HCT116 (cell line): Measurements from ENCODE around the gene PDIK1L. TPM values are rescaled to one million over a fixed set of nuclear protein-coding genes. Genes with fewer than 3 reads are reported as not detected.

Source experiments
- POLR2A ChIP-seq: IDR thresholded peaks from 2 replicates; pipeline ENCODE4 v1.7.0; 2011; ENCODE audit warnings: borderline replicate concordance; ENCODE audit not compliant: insufficient read depth, insufficient read length; ENCODE audit errors: extremely low read depth
- POLR2AphosphoS5 ChIP-seq: IDR thresholded peaks from 2 replicates; pipeline ENCODE4 v1.6.1; 2011; ENCODE audit warnings: mild to moderate bottlenecking, low read depth, low read length, moderate library complexity
- RAD21 ChIP-seq: IDR thresholded peaks from 2 replicates; pipeline ENCODE4 v1.6.1; 2012; ENCODE audit warnings: low read depth, mild to moderate bottlenecking
- REST ChIP-seq: IDR thresholded peaks from 2 replicates; pipeline ENCODE4 v1.6.1; 2012; ENCODE audit warnings: low read depth
- YY1 ChIP-seq: IDR thresholded peaks from 2 replicates; pipeline ENCODE4 v1.6.1; 2011; ENCODE audit warnings: low read length, low read depth, moderate library complexity, mild to moderate bottlenecking; ENCODE audit not compliant: insufficient replicate concordance; ENCODE audit errors: extremely low read depth
- ZBTB33 ChIP-seq: IDR thresholded peaks from 2 replicates; pipeline ENCODE4 v1.6.1; 2011; ENCODE audit warnings: mild to moderate bottlenecking, low read length, moderate library complexity; ENCODE audit not compliant: insufficient replicate concordance; ENCODE audit errors: extremely low read depth
- ZFX ChIP-seq: fragments of 450-650 bp; IDR thresholded peaks from 2 replicates; pipeline ENCODE4 v1.6.1; 2017
- total RNA-seq: library from RNA; stranded (reverse); gene quantifications from one replicate; pipeline ENCODE4 v1.2.1, GENCODE V29; 2021; ENCODE audit not compliant: unreplicated experiment

The PDIK1L gene
- total RNA-seq, 1 experiment from 2014 or later: 8.8 TPM

DNA sequence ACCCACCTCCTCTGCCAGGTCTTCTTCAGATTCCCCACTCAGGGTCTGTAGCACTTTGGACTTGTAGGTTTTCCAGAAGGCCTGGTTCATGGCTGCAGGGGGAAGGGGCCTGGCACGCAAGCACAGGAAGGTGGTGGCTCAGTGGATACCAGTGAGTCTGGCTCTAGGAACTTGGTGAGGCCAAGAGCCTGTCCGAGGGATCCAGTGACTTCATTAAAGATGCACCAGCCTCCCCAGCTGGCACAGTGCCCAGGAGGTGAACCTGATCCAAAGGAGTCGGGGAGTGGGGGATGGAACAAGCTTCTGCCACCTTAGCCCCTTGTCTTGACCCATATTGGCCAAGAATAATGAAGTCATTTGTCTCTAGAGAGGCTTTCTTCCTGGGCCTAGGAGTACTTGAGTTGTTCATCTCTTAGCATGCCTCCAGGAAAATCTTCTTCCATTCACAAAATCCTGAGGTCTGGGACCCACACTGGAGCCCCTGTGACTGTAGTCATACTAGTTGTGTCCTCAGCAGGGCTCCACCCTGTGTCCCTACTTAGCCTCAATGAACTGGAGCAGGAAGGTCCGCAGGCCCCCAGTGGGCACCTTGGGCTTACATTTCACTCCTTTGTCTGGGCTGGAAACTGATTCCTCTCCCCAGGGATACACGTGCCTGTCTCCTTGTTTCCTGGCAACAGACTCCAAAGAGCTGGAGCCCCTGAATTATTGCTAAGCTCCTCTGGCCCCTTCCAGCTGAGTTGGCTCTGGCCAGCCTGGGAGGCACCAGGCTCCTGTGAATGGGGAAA lies 57.0 kb downstream of the PDIK1L start, which contains the start of gene C1orf232 (continued):
- TF ChIP-seq RAD21 (no peak), ZFX (no peak), REST (no peak), POLR2A (no peak), YY1 (no peak), POLR2AphosphoS5 (no peak), ZBTB33 (no peak)
- TF ChIP-seq, all 23 proteins: peak for 0
